HG03571 (cell line): Measurements from ENCODE around the gene USP5.
"Not testable (repeated sequence)": the region's sequence is repeated elsewhere in the genome, so short reads cannot be mapped to it uniquely, and the experiment has no call there.

Experiments
- ATAC-seq: cut with Tn5 transposase; IDR thresholded peaks from one replicate; pipeline ENCODE4 v1.9.1; 2021; ENCODE audit not compliant: unreplicated experiment

USP5 gene

GRCh38 chr12:6865307-6865706 lies 13.4 kb downstream of the USP5 start:
- not testable (repeated sequence) for ATAC-seq

GRCh38 chr12:6866163-6866919 lies 14.4 kb downstream of the USP5 start:
- ATAC-seq = no peak

- ATAC-seq = peak; percentile 4
These were observed 15.0 kb downstream of the USP5 start for GRCh38 chr12:6866920-6867412.

- peak; percentile 59 for ATAC-seq
These were observed 15.7 kb downstream of the USP5 start, which contains the start of gene TPI1 for GRCh38 chr12:6867413-6868210. Gene TPI1 (plus strand): TSS chr12:6867531. CDS start chr12:6867567, 36 bp downstream.

GRCh38 chr12:6868211-6869048 lies 16.5 kb downstream of the USP5 start:
- ATAC-seq = no peak

- ATAC-seq = no peak
These were observed 17.4 kb downstream of the USP5 start for GRCh38 chr12:6869049-6870021.

- ATAC-seq = not testable (repeated sequence)
These were observed 18.4 kb downstream of the USP5 start for GRCh38 chr12:6870304-6870703.

GRCh38 chr12:6871052-6871957 lies 19.4 kb downstream of the USP5 start:
- ATAC-seq = no peak

GRCh38 chr12:6872073-6873048 lies 20.4 kb downstream of the USP5 start:
- ATAC-seq = no peak

- peak; percentile 63 for ATAC-seq
These were observed 21.4 kb downstream of the USP5 start, which contains the start of gene SPSB2 for GRCh38 chr12:6873094-6874014. Gene SPSB2 (minus strand): TSS chr12:6873303. CDS start chr12:6872901, 402 bp downstream.

- not testable (repeated sequence) for ATAC-seq
These were observed 22.0 kb downstream of the USP5 start for GRCh38 chr12:6874015-6874368.

GRCh38 chr12:6879824-6880223 lies 27.9 kb downstream of the USP5 start:
- not testable (repeated sequence) for ATAC-seq

- ATAC-seq = no peak
These were observed 31.3 kb downstream of the USP5 start for GRCh38 chr12:6883252-6883651.

- no peak for ATAC-seq
These were observed 31.7 kb downstream of the USP5 start for GRCh38 chr12:6883683-6884082.

GRCh38 chr12:6884539-6884938 lies 32.6 kb downstream of the USP5 start:
- ATAC-seq = no peak

- ATAC-seq = not testable (repeated sequence)
These were observed 34.5 kb downstream of the USP5 start for GRCh38 chr12:6886206-6886999.
